Right lobe of liver (tissue), 6 donors: ENCODE results near the gene HMGB4. TPM values are rescaled to one million over a fixed set of nuclear protein-coding genes. Genes with fewer than 3 reads are reported as not detected.

Experiments used
- ATAC-seq, 4 donors: fragments of 200-7000 bp; cut with Tn5 transposase; one replicate each; pipeline ENCODE4 v1.9.1; 2020; ENCODE audit warnings: mild to moderate bottlenecking in 4 of 4, moderate library complexity in 4 of 4
- DNase-seq, 3 donors: peaks; one replicate each; pipeline ENCODE4 v3.0.0-alpha.2; 2020
- H3K27ac ChIP-seq, 3 donors: fragments of 200-600 bp; one replicate each; pipeline ENCODE4 v1.8.0; 2022
- H3K27me3 ChIP-seq, 2 donors: fragments of 200-600 bp; one replicate each; pipeline ENCODE4 v1.8.0; 2022
- H3K36me3 ChIP-seq, 4 donors: fragments of 200-600 bp; sonication (generic) in 1 of 4; one replicate each; pipeline versions ENCODE4 v1.5.1 to v1.8.0; 2017 to 2022; ENCODE audit warnings: control low read depth in 1 of 4
- H3K4me1 ChIP-seq, 4 donors: fragments of 200-600 bp; sonication (generic) in 1 of 4; one replicate each; pipeline versions ENCODE4 v1.5.1 to v1.8.0; 2017 to 2022; ENCODE audit warnings: control low read depth in 1 of 4
- H3K4me3 ChIP-seq, 3 donors: fragments of 200-600 bp; one replicate each; pipeline ENCODE4 v1.8.0; 2022
- H3K9me3 ChIP-seq, 4 donors: fragments of 200-600 bp; sonication (generic) in 1 of 4; one replicate each; pipeline versions ENCODE4 v1.5.1 to v1.8.0; 2017 to 2022; ENCODE audit warnings: control low read depth in 1 of 4
- CTCF ChIP-seq, 4 donors: fragments of 200-600 bp in 3 of 4; fragments of 450-650 bp in 1 of 4; IDR thresholded peaks; one replicate each; pipeline versions ENCODE4 v1.5.1 to v1.8.0; 2016 to 2022; ENCODE audit warnings: antibody characterized with exemption in 4 of 4, mild to moderate bottlenecking in 2 of 4
- POLR2A ChIP-seq: fragments of 450-650 bp; IDR thresholded peaks from one replicate; pipeline ENCODE4 v1.6.1; 2017; ENCODE audit warnings: antibody characterized with exemption, mild to moderate bottlenecking
- WGBS: methylation state at CpG from one replicate; pipeline ENCODE4 v1.1.6; 2018; ENCODE audit warnings: low coverage, low lambda C conversion rate; ENCODE audit not compliant: insufficient coverage; ENCODE audit errors: missing lambda C conversion rate; 5-methylcytosine and 5-hydroxymethylcytosine counted together
- intact Hi-C, 2 donors: fragments of 100-400 bp; cut with DNase I; formaldehyde crosslinking; loops; one replicate each; pipeline versions ENCODE4 v1.11.2 to v1.14.1; 2022
- long read RNA-seq: library from polyadenylated mRNA; unstranded; transcript quantifications from one replicate; pipeline ENCODE4 v2.0.0, GENCODE V29; 2019
- total RNA-seq, 6 experiments: library from RNA; depleted of rRNA in 2 of 6; stranded (reverse); fragments of >200 nt in 2 of 6; fragmentation: NEBNext Ultra II Directional in 3 of 6; extraction: Animal tissue kit (Norgen Biotek cat#: 25700) in 3 of 6; gene quantifications; one replicate each; pipeline versions ENCODE4 v1.1.0 to v1.2.4, GENCODE V29; 2016 to 2023
- donor health status: DM: no; HTN: yes; CAD: no.
- donor health status: DM: no; HTN: no; CAD: no.
- donor health status: DM: no; HTN: no; CAD: no.
- donor health status: DM: no; HTN: yes; CAD: no.
- donor health status: DM: no; HTN: yes; CAD: no.

HMGB4 gene
- total RNA-seq: not detected
- long read RNA-seq: 0 reads

- Histone ChIP-seq H3K27me3 (no peaks in the 10 kb centered on the region), H3K4me3 (no peak within 1 kb of the TSS), H3K36me3 (no peaks in the 10 kb centered on the region), H3K9me3 (no peaks in the 10 kb centered on the region), H3K4me1 (no peaks in the 10 kb centered on the region), H3K27ac (no peak within 1 kb of the TSS)
- DNase-seq (no peak), ATAC-seq (no peak)
- WGBS: 46% methylated on average over 2 of the region's 3 CpGs
- TF ChIP-seq CTCF (IDR thresholded peaks at IDR 0.05) (no peak), POLR2A (no peak)
- intact Hi-C loops: no loop called here
Observed at GRCh38 chr1:33863779-33864178, at the start of gene HMGB4. HMGB4 (plus strand) TSS chr1:33864079; CDS start chr1:33864192, 113 bp downstream.

GRCh38 chr1:33814166-33814565 is 49.7 kb upstream of the HMGB4 start:
- ATAC-seq (no peak), DNase-seq (no peak)
- 77% methylated on average over 2 of the region's 2 CpGs for WGBS
- intact Hi-C loops: no loop called here
- H3K27me3 ChIP-seq: no peaks in the 10 kb centered on the region
- no peak overlapping the region for H3K4me3 ChIP-seq
- H3K9me3 ChIP-seq: no peaks in the 10 kb centered on the region
- TF ChIP-seq POLR2A (no peak), CTCF (IDR thresholded peaks at IDR 0.05) (no peak)
- no peaks in the 10 kb centered on the region for H3K36me3 ChIP-seq
- no peaks in the 10 kb centered on the region for H3K4me1 ChIP-seq
- no peak overlapping the region for H3K27ac ChIP-seq

GRCh38 chr1:33815061-33815460 is 48.8 kb upstream of the HMGB4 start:
- H3K27ac ChIP-seq: no peak overlapping the region
- no peak overlapping the region for H3K4me3 ChIP-seq
- H3K27me3 ChIP-seq: no peaks in the 10 kb centered on the region
- DNase-seq (no peak), ATAC-seq (no peak)
- H3K4me1 ChIP-seq: no peaks in the 10 kb centered on the region
- intact Hi-C loops: no loop called here
- WGBS: 56% methylated on average over 4 of the region's 4 CpGs
- no peak for TF ChIP-seq CTCF (IDR thresholded peaks at IDR 0.05)
- no peaks in the 10 kb centered on the region for H3K36me3 ChIP-seq
- no peaks in the 10 kb centered on the region for H3K9me3 ChIP-seq

GRCh38 chr1:33818071-33818470 is 45.8 kb upstream of the HMGB4 start:
- Histone ChIP-seq H3K27me3 (no peaks in the 10 kb centered on the region), H3K4me3 (no peak overlapping the region), H3K9me3 (no peaks in the 10 kb centered on the region), H3K4me1 (no peaks in the 10 kb centered on the region), H3K27ac (no peak overlapping the region), H3K36me3 (no peaks in the 10 kb centered on the region)
- no peak for ATAC-seq
- TF ChIP-seq POLR2A (no peak), CTCF (IDR thresholded peaks at IDR 0.05) (no peak)
- DNase-seq: no peak
- WGBS: 82% methylated on average over 3 of the region's 3 CpGs
- intact Hi-C loops: no loop called here

- Histone ChIP-seq H3K27ac (no peak overlapping the region), H3K9me3 (no peaks in the 10 kb centered on the region), H3K27me3 (no peaks in the 10 kb centered on the region), H3K4me3 (no peak overlapping the region), H3K36me3 (no peaks in the 10 kb centered on the region), H3K4me1 (no peaks in the 10 kb centered on the region)
- intact Hi-C loops: no loop called here
- no peak for TF ChIP-seq CTCF (IDR thresholded peaks at IDR 0.05)
- 75% methylated on average over 3 of the region's 10 CpGs for WGBS
- ATAC-seq (no peak), DNase-seq (no peak)
Observed at GRCh38 chr1:33819290-33819912, 44.5 kb upstream of the HMGB4 start.
